Left forelimb (tissue), 1 donor: ENCODE results near the gene AKAP6.

Experiments used
- DNase-seq: peaks from one replicate; pipeline ENCODE4 v3.0.0-alpha.2; 2018; ENCODE audit warnings: low spot score

Gene AKAP6

GRCh38 chr14:32536175-32536574 lies 207.1 kb downstream of the AKAP6 start:
- no peak for DNase-seq

- no peak for DNase-seq
Observed at GRCh38 chr14:32537166-32537565, 208.1 kb downstream of the AKAP6 start.

- no peak for DNase-seq
Observed at GRCh38 chr14:32542507-32542906, 213.4 kb downstream of the AKAP6 start.

GRCh38 chr14:32545095-32545494 lies 216.0 kb downstream of the AKAP6 start:
- DNase-seq: no peak

GRCh38 chr14:32545506-32546210 lies 216.6 kb downstream of the AKAP6 start:
- no peak for DNase-seq

- DNase-seq: no peak
Observed at GRCh38 chr14:32546246-32546645, 217.1 kb downstream of the AKAP6 start.

GRCh38 chr14:32552766-32553165 lies 223.7 kb downstream of the AKAP6 start:
- DNase-seq: no peak

GRCh38 chr14:32559048-32559447 lies 229.9 kb downstream of the AKAP6 start:
- no peak for DNase-seq

GRCh38 chr14:32559590-32559989 lies 230.5 kb downstream of the AKAP6 start:
- DNase-seq: no peak

GRCh38 chr14:32560209-32560857 lies 231.2 kb downstream of the AKAP6 start:
- DNase-seq: no peak

GRCh38 chr14:32561520-32561919 lies 232.4 kb downstream of the AKAP6 start:
- DNase-seq: no peak

GRCh38 chr14:32564596-32564995 lies 235.5 kb downstream of the AKAP6 start:
- no peak for DNase-seq

- DNase-seq: no peak
Observed at GRCh38 chr14:32565256-32565655, 236.2 kb downstream of the AKAP6 start.

- no peak for DNase-seq
Observed at GRCh38 chr14:32567543-32568384, 238.7 kb downstream of the AKAP6 start.

- DNase-seq: no peak
Observed at GRCh38 chr14:32571551-32571950, 242.5 kb downstream of the AKAP6 start.

GRCh38 chr14:32571995-32572866 lies 243.1 kb downstream of the AKAP6 start:
- no peak for DNase-seq

GRCh38 chr14:32572867-32573150 lies 243.7 kb downstream of the AKAP6 start:
- no peak for DNase-seq

- no peak for DNase-seq
Observed at GRCh38 chr14:32574269-32574668, 245.2 kb downstream of the AKAP6 start.

GRCh38 chr14:32576088-32576795 lies 247.1 kb downstream of the AKAP6 start:
- DNase-seq: no peak

GRCh38 chr14:32576977-32577376 lies 247.9 kb downstream of the AKAP6 start:
- DNase-seq: no peak

GRCh38 chr14:32578181-32578580 lies 249.1 kb downstream of the AKAP6 start:
- DNase-seq: no peak
